Hematopoietic multipotent progenitor cell treated with erythropoietin and hydrocortisone succinate and interleukin-3 and kit ligand, for 8 days (in vitro differentiated cells): ENCODE measurements around the gene FOXJ3.
A peak's percentile ranks its signal among the peaks of the same experiment; 100 is the strongest.

Source experiments
- DNase-seq: peaks from one replicate; pipeline ENCODE4 v3.0.0-alpha.2; 2015

FOXJ3 gene

DNA sequence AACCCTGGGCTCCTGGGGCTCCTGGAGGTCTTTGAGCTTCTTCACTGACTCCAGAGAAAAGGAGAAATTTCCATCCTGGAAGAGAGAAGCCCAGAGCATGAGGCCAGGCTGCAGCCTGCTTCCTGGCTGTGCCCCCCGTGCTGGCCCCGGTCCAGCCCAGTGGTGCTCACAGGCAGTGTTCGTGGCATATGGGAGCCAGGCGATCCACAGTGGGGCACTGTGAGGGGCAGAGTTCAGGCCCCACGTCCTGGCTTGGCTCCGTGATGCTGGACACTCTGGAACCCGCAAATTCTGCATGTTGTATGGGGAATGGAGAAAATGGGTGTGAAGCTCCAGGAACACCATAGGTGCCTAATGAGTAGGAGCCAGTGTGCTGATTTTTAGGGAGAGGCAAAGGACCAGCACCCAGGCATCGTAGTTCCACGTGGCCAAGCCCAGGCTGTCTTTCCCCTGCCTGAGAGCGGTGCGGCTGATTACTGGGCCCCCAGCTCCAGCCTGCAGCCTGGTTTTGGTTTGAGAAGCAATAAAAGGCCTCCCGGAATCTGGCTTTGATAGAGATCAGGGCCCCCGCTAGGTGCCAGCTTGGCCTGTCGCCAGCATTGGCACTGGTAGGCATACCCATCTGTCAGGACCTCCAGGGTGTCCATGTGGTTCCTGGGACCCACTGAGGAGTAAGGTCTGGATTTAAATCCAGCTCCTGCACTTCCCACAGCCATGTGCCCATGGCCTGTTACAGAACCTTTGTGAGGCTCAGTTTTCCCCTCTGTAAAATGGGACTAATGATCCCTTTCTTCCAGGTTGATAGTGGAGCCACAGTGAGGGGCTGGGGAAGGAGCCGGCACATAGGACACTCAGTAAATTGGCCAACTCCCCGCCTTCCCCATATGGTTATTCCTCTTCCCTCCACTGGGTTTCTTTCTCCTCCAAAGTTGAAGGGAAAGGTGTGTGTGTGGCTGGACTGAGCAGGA lies 171.2 kb downstream of the FOXJ3 start:
- no peak for DNase-seq

DNA sequence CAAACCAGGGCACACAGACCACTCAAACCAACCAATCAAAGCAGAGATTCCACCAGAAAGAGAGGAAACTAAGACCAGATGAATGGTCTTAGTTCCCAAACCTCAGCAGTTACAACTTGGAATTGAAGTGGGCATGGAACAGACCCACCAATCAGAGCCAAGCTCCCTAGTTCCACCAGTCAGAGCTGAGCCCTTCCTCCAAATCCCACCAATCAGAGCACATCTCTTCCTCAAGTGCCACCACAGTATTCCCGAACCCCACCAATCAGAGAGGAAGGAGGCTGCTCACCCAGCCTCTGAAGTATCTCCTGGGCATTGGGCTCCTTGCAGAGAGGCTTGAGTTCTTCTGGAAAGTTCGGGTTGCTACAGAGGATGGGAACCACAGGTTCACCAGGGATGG lies 171.9 kb downstream of the FOXJ3 start:
- no peak for DNase-seq

DNA sequence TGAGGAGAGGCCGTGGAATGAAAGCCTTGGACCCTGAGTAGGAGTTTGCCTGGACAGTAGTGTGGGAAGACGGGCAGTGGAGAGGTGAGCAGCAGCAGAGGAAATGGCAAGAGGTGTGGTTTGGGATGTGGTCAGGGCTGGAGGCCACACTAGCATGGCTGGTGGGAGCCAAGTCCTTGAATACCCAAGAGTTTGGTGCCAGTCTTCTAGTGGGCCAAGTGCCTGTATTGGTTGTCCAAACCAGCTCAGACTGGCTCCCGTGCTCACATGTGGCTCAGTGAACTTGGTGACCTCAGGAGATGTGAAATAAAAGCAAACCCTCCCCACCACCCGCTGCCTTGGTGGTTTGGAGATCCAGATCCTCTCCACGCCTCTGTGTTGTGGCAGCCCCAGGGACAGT lies 172.9 kb downstream of the FOXJ3 start:
- no peak for DNase-seq

DNA sequence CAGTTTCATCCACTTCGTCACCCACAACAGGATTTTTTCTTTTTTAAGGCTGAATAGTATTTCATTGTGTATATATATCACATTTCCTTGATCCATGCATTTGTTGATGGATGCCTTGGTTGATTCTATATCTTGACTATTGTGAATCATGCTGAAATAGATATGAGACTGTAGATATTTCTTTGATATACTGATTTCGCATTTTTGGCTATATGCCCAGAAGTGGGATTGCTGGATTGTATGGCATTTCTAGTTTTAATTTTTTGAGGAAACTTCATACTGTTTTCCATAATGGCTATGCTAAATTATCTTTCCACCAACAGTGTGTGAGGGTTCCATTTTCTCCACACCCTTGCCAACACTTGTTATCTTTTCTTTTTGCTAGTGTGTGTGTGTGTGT lies 176.8 kb downstream of the FOXJ3 start:
- DNase-seq: no peak

DNA sequence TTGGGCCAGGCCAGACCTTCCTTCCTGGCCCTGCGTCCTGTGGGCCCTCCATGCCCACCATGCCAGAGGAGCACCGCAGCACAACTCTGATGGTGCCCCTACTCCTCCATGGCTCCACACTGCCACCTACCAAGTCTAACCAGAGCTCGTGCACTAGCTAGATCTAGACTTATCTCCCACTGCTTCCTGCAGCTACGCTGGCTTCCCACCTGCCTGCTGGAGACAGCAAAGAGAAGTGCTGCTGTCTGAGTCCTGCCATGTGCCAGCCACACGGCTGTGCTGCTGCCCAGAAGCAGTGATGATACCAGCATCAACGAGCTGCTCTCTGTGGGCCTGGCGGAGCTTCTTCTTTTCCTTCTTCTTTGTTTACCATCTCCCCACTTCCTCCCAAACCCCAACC lies 177.4 kb downstream of the FOXJ3 start:
- peak; percentile 48 for DNase-seq

DNA sequence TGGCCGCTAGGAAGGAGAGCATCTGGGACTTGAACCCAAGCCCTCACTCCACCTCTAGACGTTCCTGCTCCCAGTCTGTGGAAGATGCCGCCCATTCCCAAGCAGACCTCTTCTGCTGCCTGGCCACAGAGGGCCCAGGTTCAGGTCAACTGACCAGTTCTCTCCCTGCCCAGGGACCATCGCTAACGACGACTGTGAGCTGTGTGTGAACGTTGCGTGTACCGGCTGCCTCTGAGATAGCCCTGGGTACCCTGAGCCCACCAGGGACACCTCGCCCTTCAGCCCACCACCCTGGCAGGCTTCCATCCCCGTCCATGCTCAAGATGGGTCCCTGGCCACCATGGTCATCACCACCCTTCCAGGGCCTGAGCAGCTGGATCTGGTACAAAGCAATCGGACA lies 179.7 kb downstream of the FOXJ3 start:
- no peak for DNase-seq

DNA sequence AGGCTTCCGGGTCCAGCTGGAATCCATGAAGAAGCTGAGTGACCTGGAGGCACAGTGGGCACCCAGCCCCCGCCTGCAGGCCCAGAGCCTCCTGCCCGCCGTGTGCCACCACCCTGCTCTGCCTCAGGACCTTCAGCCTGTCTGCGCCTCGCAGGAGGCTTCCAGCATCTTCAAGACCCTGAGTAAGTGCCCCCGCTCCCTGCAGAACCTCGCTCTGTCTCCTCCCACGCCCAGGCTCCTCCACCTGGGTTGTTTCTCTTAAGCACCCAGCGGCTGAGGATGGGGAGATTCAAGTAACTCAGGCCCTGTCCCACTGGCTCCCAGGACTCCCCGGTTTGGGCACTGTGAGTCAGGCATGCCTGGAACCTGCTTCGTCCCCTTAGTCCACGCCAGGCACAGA lies 180.3 kb downstream of the FOXJ3 start:
- DNase-seq: no peak

DNA sequence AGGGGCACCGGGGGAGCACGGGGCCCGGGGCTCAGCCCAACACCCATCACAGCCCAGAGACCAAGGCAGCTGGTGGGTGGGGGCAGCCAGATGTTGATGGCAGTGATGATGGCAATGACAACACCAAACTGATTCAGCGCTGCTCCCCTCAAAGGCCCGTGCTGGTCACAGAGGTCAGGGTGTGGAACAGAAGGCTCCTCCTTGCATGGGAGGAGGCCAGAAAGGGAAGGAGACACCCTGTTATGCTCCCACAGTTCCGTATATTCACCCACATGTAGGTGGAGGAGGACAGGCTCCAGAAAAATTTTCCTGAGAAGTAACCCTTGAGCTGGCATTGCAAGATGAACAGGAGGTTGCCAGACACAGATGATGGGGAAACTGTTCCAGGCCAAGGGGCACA lies 181.4 kb downstream of the FOXJ3 start:
- no peak for DNase-seq

DNA sequence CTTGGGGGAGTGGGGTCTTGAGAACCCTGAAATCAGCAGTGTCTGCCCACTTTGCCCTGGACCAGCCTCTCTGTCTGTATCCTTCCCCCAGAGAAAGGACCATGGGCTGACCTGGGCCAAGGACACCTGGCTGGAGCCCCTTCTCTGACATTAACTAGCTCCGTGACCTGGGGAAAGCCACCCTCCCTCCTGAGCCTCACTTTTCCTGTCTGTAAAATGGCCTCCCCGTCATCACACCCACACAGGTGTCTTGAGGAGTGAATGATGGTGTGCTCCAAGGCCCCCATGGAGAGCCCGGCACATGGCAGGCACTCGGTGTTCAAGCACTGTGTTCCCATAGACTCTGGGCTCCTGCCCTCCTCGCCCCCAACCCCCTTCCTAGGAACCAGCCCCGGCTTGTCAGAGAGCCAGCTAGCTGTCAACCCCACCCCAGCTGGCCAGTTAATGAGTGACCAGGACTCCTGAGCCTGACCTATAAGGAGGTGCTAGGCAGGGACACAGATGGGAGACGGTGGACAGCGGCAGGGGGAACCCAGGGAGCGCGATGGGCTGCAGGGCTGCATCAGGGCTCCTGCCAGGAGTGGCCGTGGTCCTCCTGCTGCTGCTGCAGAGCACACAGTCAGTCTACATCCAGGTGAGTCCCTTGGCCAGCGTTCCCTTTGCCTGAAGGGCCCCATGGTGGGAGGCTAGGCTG lies 182.0 kb downstream of the FOXJ3 start, which contains the start of gene GUCA2B:
Gene GUCA2B, plus strand, starts transcription at position 504 of the 694 bp plus-strand sequence. Its CDS starts 41 bp downstream, at position 545.
- DNase-seq: no peak

DNA sequence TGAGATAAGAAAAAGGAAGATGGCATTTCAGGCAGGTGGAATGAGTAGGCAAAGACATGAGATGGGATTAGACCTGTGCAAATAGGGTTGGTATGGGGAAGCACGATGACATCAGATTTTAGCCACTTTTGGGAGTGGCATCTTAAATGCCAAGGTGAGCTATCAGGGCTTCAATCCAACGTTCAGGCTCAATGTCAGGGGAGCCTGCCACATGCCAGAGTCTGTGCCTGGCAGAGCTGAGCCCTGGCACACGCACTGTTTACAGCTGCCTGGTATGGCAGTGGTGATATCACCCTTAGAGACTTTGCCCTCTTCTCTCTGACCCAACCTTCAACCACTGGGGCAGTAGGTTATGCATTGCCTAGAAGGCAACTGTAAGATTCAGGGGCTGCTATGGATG lies 182.9 kb downstream of the FOXJ3 start:
- DNase-seq: no peak

DNA sequence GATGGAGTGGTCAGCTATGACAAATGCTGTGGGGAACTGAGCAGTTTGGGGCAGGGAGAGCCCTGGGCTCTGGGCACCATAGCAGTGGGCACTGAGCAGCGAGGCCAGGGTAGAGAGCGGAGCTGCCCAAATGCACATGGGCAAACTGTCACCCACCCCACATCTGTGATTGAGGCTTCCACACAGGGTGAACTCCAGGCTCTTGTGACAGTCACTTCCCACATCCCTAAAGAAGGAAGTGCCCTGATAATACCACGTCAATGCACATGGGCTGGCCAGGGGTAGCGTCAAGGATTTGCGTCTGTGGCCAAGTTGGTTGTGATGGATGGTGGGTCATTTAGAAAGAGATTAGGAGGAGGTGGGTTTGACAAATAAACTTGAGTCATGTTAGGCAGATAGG lies 184.4 kb downstream of the FOXJ3 start:
- no peak for DNase-seq

DNA sequence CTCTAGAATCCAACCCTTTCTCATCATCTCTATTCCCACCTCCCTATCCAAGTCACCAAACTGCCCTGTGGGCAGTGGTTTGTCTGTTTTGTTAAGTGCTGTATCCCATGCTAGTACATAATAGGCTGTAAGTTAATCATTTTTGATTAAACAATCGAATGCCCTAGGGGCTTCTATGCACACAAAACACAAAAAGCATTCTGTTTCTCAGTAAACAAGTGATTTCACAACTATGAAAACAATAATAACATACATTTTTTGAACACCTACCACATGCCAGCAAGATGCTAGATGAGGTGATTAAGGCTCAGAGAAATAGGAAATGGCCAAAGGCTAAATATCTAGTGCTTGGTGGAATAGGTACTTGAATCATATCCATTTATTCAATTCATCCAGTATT lies 186.9 kb downstream of the FOXJ3 start:
- no peak for DNase-seq

DNA sequence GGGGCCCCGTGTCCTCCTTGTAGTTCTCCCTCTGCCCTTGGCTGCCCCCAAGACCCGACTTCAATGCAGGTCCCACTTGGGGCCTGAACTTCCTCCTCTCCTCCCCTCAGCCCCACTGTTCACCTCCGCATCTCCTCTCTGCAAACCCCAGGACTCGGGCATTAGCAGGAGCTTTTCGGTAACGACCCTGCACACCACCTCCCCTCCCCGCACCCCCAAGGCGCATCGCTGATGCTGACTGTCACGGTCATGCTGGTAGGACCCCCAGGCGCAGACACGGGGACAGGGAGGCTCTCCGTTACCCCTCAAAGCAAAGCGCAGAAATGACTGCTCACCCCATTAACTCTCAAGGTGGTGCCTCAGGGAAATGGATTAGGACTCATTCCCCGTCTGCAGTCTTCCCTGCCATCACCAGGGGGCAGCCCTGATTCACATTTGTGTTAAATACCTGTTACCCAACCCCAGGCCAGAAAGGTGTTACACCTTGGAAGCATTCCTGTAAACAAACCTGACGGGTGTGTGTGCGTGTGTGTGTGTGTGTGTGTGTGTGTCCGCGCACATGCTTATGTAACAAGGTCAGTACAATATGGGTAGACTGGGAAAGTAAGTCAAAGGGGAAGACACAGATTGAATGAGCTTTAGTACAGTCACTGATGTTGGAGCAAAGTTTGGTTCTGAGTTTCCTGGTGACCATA lies 188.3 kb downstream of the FOXJ3 start:
- DNase-seq: peak; percentile 69

DNA sequence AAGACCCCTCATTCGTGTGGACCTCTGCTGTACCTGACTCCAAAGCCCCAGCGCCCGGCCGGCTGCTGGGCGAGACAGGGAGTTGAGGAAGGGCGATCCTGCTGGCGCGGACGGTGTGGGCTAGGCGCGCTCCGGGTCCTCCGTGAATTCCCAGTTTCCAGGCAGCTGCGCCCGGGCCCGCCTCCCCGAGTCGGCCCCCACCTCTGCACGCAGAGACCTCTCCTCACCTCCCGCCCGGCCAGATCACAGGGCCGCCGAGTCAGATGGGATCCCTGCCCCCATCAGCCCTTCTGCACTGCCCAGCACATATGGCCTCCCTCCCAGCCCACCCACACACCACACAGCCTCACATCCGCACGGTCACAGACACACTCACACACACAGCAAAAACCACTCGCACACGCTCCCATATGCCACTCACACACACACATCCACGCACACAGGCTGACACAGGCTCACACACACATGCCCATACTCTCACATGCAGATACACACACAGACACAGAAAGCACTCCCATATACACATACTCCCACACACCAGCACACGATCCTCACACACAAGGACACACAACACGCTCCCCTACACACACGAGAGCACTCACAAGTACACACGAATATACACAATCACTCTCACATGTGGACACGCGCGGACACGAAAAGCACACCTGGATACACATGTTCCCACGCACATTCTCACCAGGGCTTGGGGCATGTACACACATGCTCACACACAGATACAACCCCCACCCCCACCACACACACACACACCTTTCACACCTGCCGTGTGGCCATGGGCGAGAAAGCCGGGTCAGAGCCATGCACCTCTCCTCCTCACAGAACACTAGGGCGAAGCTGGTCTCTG lies 189.0 kb downstream of the FOXJ3 start:
- DNase-seq: no peak

DNA sequence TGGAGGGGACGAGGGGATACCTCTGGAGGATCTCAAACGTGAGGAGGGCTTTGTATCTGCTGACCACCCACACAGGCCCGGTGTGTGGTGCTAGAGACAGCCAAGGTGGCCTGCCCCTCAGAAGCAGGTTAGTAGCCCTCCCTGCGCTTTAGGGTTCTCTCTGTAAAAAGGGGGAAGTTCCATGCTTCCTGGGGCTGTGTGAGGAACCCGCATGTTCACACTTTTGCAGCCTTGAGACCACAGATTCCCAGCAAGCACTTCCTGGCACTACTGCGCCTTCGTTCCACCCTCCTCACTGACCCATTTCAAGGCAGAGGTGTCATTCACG lies 189.7 kb downstream of the FOXJ3 start:
- no peak for DNase-seq

DNA sequence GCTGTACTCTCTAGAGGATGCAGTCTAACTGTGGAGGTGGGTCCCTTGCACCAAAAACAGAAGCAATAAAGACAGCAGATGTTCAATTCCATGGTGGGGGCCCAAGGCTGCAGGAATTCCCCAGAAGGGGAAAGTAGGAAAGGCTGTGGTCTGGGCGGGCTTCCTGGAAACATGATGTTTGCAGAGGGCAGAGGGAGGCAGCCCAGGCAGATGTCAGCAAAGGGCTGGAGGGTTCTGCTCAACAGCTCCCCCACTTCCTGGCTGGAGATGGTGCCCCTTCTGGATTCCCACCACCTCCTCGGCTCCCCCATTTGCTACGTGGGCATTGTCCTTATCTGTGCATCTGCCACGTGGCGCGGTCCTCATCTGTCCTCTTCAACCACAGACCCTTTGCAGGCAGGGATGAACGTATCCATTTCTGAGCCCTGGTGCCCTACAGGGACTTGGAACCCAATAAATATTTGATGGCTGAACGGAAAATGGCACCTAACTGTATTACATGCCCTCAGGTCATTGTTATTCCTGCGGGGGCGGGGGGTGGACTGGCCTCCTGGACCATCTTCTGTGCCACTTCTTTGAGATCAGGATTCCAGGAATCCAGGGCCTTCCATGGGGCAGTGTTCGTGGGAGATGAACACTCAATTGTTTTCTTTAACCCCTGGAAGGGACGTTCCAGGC lies 190.2 kb downstream of the FOXJ3 start:
- DNase-seq: no peak

DNA sequence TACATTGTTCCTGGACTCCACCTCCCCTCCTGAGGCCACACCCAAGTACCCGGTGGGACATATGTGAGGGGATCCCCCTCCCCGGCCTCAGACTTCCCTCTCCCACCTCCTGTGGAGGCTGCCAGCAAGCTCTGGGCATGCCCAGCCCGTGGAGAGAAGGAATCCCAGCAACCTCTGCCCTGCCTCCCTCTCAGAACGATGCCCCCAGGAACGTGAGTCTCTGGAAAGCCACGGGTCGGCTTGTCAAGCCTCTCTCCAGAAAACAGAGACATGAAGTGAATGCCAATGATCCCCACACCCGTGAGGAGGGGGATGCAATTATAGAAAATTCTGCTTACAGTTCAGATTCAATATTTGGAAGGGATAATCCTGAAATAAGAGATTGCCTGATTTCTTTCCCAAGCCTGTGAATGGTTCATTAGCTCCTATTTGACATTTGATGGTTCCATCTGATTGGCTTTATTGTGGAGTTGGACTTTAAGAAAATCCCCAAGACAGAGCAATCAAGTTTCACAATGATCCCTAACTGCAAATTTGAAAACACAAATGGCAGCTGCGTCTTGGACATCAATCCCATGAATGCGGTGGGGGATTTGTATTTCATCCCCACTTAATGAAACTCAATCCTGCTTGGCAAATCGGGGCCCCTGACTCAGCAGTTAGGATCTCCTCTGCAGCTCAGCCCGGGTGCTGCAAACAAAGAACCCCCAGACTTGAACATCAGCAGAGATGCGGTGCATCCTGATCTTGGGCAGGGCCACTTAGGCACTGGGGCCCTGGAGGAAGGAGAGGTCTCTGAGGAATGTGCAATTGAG lies 190.9 kb downstream of the FOXJ3 start:
- DNase-seq: no peak

DNA sequence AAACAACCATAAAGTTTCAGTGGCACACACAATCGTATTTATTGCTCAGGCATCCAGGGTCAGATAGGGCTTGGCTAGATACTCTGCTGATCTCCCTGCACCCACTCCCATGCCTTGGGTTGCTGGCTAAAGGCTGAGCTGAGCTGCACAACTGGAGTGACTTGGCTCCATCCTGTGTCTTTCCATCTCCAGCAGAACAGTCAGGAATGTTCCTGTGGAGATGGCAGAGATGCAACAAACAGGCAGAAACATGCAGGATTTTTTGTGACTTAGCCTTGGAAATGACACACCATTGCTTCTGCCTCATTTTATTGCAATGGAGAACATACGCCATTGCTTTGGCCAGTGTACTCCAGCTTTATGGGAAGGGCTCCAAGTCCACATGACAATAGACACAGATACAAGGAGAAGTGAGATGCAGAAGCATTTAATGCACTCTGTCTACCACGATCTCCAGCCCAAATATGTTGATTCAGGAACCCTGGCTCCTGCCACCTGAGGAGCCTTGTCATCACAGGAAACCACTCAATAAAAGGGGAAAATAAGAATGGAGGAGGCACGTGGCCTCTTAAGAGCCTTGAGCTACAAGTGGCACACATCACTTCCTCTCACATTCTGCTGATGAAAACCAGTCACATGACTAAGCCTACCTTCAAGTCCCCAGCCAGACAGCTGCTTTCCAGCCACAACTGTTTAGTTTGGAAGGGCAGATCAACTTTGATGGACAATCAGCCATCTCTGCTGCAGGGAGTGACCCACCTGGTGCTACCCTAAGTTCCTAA lies 191.9 kb downstream of the FOXJ3 start:
- no peak for DNase-seq

DNA sequence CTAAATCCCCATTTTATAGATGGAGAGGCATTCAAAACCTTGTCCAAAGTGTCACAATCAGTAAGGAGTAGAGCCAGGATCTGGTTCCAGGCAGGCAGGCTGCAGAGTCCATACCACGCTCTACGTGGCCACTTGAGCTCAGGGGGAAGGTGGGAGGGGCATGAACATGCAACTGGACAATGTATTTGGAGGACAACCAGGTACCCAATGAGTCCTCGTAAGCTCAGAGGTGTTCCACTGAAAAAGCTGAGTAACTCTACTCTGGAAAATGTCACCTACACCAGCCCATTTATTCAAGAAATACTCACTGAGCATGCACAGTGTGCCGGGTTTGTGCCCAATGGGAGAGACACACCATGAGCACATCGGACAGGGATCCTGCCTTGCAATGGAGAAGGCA lies 193.1 kb downstream of the FOXJ3 start:
- DNase-seq: no peak

DNA sequence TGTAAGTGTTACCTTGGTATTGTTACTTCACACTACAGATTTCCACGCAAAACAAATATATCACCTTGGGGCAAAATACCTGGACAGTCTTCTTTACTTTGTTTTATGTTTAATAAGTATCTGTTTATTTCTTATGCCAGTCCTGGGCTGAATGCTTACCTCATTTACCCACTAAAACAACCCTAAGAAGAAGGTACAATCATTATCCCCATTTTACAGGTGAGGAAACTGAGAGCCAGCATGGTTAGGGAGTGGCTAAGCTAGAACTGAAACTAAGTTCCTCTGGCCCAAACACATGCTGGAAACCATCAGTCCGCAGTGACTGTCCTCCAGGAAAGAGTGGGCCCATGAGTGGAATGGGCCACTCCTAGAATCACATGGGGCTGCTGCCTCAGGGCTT lies 194.8 kb downstream of the FOXJ3 start:
- DNase-seq: no peak
